Head of caudate nucleus (tissue), 42 donors: ENCODE data around the gene ULK4.
"Not testable (repeated sequence)": the region's sequence is repeated elsewhere in the genome, so short reads cannot be mapped to it uniquely, and the experiment has no call there.

ENCODE experiments used
- DNase-seq, 42 donors: peaks; one replicate each; pipeline versions ENCODE4 v3.0.0 to v3.0.0-alpha.2; 2020 to 2021; ENCODE audit warnings: mixed read lengths in 7 of 42
- intact Hi-C: fragments of 100-400 bp; cut with DNase I; formaldehyde crosslinking; loops from one replicate; pipeline ENCODE4 v1.15.0; 2022

ULK4 gene

GRCh38 chr3:41565003-41565402 is 396.9 kb downstream of the ULK4 start:
- intact Hi-C loops = no loop called here

GRCh38 chr3:41556245-41556644 is 405.7 kb downstream of the ULK4 start:
- DNase-seq, intact Hi-C loops: not testable (repeated sequence)

More at GRCh38 chr3:41565003-41565402, 396.9 kb downstream of the ULK4 start:
- DNase-seq = no peak

GRCh38 chr3:41532976-41533375 is 428.9 kb downstream of the ULK4 start:
- DNase-seq = no peak
- intact Hi-C loops = no loop called here

- no peak for DNase-seq
- intact Hi-C loops = no loop called here
Observed at GRCh38 chr3:41526995-41527573, 434.8 kb downstream of the ULK4 start.

- intact Hi-C loops = no loop called here
- DNase-seq = no peak
Observed at GRCh38 chr3:41525303-41526064, 436.4 kb downstream of the ULK4 start.

GRCh38 chr3:41523897-41524296 is 438.0 kb downstream of the ULK4 start:
- intact Hi-C loops = no loop called here
- no peak for DNase-seq

- intact Hi-C loops = no loop called here
- DNase-seq = no peak
Observed at GRCh38 chr3:41522612-41523011, 439.3 kb downstream of the ULK4 start.

GRCh38 chr3:41521010-41521655 is 440.8 kb downstream of the ULK4 start:
- no peak for DNase-seq
- intact Hi-C loops = no loop called here

GRCh38 chr3:41519746-41520145 is 442.2 kb downstream of the ULK4 start:
- DNase-seq = no peak
- intact Hi-C loops = no loop called here

- intact Hi-C loops = no loop called here
- DNase-seq = no peak
Observed at GRCh38 chr3:41518626-41519025, 443.3 kb downstream of the ULK4 start.

- intact Hi-C loops = no loop called here
- no peak for DNase-seq
Observed at GRCh38 chr3:41508063-41508696, 453.7 kb downstream of the ULK4 start.

- no peak for DNase-seq
- intact Hi-C loops = no loop called here
Observed at GRCh38 chr3:41507336-41508062, 454.4 kb downstream of the ULK4 start.

- intact Hi-C loops = no loop called here
- DNase-seq = no peak
Observed at GRCh38 chr3:41503998-41504623, 457.8 kb downstream of the ULK4 start.

- DNase-seq = no peak
- intact Hi-C loops = no loop called here
Observed at GRCh38 chr3:41502481-41502880, 459.4 kb downstream of the ULK4 start.

- intact Hi-C loops = no loop called here
- no peak for DNase-seq
Observed at GRCh38 chr3:41502023-41502422, 459.9 kb downstream of the ULK4 start.

- no peak for DNase-seq
- intact Hi-C loops = no loop called here
Observed at GRCh38 chr3:41498847-41499246, 463.1 kb downstream of the ULK4 start.

GRCh38 chr3:41490360-41490759 is 471.5 kb downstream of the ULK4 start:
- no peak for DNase-seq
- intact Hi-C loops = no loop called here

GRCh38 chr3:41489231-41489630 is 472.7 kb downstream of the ULK4 start:
- intact Hi-C loops = no loop called here
- no peak for DNase-seq

- no peak for DNase-seq
- intact Hi-C loops = no loop called here
Observed at GRCh38 chr3:41488501-41488900, 473.4 kb downstream of the ULK4 start.
